Heart right ventricle (tissue), 16 donors: ENCODE measurements around the gene RARRES2. TPM values are rescaled to one million over a fixed set of nuclear protein-coding genes. Genes with fewer than 3 reads are reported as not detected.

ENCODE experiments used
- ATAC-seq, 8 donors: fragments of 200-7000 bp; cut with Tn5 transposase; one replicate each; pipeline ENCODE4 v1.9.1; 2020; ENCODE audit warnings: mild to moderate bottlenecking in 8 of 8, moderate library complexity in 8 of 8, moderate number of reproducible peaks in 1 of 8
- DNase-seq, 2 donors: peaks; one replicate each; pipeline ENCODE4 v3.0.0-alpha.2; 2020
- H3K27ac ChIP-seq, 10 donors: fragments of 200-600 bp; sonication (generic) in 2 of 10; one replicate each; pipeline versions ENCODE4 v1.5.0 to v1.8.0; 2020 to 2022; ENCODE audit warnings: mild to moderate bottlenecking in 3 of 10
- H3K27me3 ChIP-seq, 7 donors: fragments of 200-600 bp; one replicate each; pipeline ENCODE4 v1.8.0; 2021 to 2022; ENCODE audit warnings: mild to moderate bottlenecking in 2 of 7
- H3K36me3 ChIP-seq, 9 donors: fragments of 200-600 bp; sonication (generic) in 1 of 9; one replicate each; pipeline versions ENCODE4 v1.5.0 to v1.8.0; 2020 to 2022; ENCODE audit warnings: mild to moderate bottlenecking in 2 of 9
- H3K4me1 ChIP-seq, 9 donors: fragments of 200-600 bp; sonication (generic) in 1 of 9; one replicate each; pipeline versions ENCODE4 v1.5.0 to v1.8.0; 2020 to 2022; ENCODE audit warnings: mild to moderate bottlenecking in 4 of 9
- H3K4me3 ChIP-seq, 10 donors: fragments of 200-600 bp; sonication (generic) in 2 of 10; one replicate each; pipeline versions ENCODE4 v1.5.0 to v1.8.0; 2020 to 2022; ENCODE audit warnings: mild to moderate bottlenecking in 7 of 10, moderate library complexity in 2 of 10
- H3K9me3 ChIP-seq, 11 donors: fragments of 200-600 bp in 10 of 11; sonication (generic) in 2 of 11; one replicate each; pipeline versions ENCODE4 v1.5.0 to v1.8.0; 2013 to 2022; ENCODE audit warnings: mild to moderate bottlenecking in 2 of 11, control low read depth in 1 of 11, moderate library complexity in 1 of 11
- CTCF ChIP-seq, 9 donors: fragments of 200-600 bp; sonication (generic) in 2 of 9; IDR thresholded peaks; one replicate each; pipeline versions ENCODE4 v1.5.0 to v1.8.0; 2021 to 2022; ENCODE audit warnings: antibody characterized with exemption in 9 of 9, mild to moderate bottlenecking in 5 of 9, moderate library complexity in 1 of 9
- WGBS, 2 donors: extraction: QIAGEN DNeasy Blood & Tissue Kit; methylation state at CpG; one replicate each; pipeline ENCODE4 v1.1.7; 2013; ENCODE audit warnings: inconsistent platforms in 1 of 2; 5-methylcytosine and 5-hydroxymethylcytosine counted together
- intact Hi-C, 10 donors: fragments of 100-400 bp; cut with DNase I; formaldehyde crosslinking; loops; one replicate each; pipeline versions ENCODE4 v1.11.1 to v1.14.2; 2022
- polyA plus RNA-seq, 2 donors: library from polyadenylated mRNA; stranded (reverse); fragments of 200-250 nt; gene quantifications; one replicate each; pipeline ENCODE4 v1.2.3, GENCODE V29; 2013
- total RNA-seq, 10 donors: library from RNA; stranded (reverse); fragmentation: NEBNext Ultra II Directional in 3 of 10; extraction: Animal tissue kit (Norgen Biotek cat#: 25700) in 3 of 10; gene quantifications; one replicate each; pipeline versions ENCODE4 v1.2.1 to v1.2.4, GENCODE V29; 2021 to 2023
- donor health status: Arrhythmogenic right ventricular cardiomyopathy.
- donor health status: ischemic (EF 13 %, LVEDD 7.1; RV severe dilation, severe dysfunction).
- donor health status: healthy with polysubstance abuse.
- donor health status: DM: no; HTN: yes; CAD: no.
- donor health status: DM: no; HTN: no; CAD: no.
- donor health status: ischemic (EF 25% LVEDD 6.9; RV normal size, moderate dysfunction).
- donor health status: ischemic (EF 25% LVEDD 5.7; RV mildly dilated, moderate dysfunction).
- donor health status: healthy.
- donor health status: DM: yes; HTN: yes; CAD: no.
- donor health status: Ischemic cardiomyopathy.
- donor health status: ischemic (EF 35%, LVEDD 5.7; RV mildly dilated, moderate dysfunction).
- donor health status: nonischemic (EF 11% LVEDD 7.7; RV severe dilation, severe dysfunction).
- donor health status: DM: yes; HTN: yes; CAD: no.
- donor health status: PGD.
- donor health status: ischemic (EF 29% LVEDD 5.4; RV normal size, mild dysfunction).
- donor health status: nonischemic (EF 23%, LVEDD 6.1; RV moderate dilation, normal function).

RARRES2 gene
- total and polyA plus RNA-seq, 12 donors, result 6.7 to 33.0 (median 18.4) TPM

DNA sequence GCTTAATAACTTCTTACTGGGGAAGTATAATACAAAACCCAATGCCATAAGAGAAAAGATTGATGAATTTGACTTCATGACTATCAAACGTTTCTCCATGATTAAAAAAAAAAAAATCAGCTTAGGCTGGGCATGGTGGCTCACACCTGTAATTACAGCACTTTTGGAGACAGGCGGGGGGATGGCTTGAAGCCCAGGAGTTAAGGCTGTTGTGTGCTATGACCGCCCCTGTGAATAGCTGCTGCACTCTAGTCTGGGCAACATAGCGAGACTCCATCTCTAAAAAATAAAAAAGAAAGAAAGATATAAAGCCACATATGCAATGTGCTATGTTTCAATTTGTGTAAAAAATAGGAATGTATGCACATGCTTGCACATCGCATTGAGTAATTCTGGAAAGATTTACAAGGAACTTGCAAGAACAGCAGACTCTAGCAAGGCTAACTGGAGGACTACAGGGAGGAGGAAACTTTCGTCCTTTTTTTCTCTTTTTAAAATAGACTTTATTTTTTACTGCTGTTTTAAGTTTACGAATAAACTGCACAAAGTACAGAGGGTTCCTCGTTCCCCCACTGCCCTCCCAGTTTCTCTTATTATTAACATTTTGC lies 10.3 kb upstream of the RARRES2 start:
- 74 to 77% methylated on average over 8 of the region's 8 CpGs for whole genome bisulfite sequencing, 2 donors

DNA sequence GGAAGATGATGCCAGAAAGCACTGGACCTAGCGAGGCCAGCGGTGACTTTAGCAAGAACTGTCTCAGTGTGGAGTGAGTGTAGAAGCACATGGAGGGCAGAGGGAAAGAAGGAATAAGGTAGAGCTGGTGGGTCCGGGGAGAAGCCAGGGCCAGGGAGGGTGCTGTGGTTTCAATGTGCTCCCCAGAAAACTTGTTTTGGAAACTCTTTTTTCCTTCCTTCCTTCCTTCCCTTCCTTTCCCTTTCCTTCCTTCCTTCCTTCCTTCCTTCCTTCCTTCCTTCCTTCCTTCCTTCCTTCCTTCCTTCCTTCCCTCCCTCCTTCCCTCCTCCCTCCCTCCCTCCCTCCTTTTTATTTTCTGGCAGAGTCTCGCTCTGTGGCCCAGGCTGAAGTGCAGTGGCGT lies 5.5 kb upstream of the RARRES2 start:
- Histone ChIP-seq H3K4me1 (peaks cover 0 to 2% (median 0%) of the 10 kb centered on the region in 9 donors), H3K27ac (no peak overlapping the region), H3K9me3 (peaks cover 0 to 16% (median 9%) of the 10 kb centered on the region in 11 donors), H3K36me3 (no peaks in the 10 kb centered on the region), H3K4me3 (no peak overlapping the region), H3K27me3 (peaks cover 0 to 46% (median 10%) of the 10 kb centered on the region in 7 donors)
- no peak for ATAC-seq
- WGBS, 2 donors, result 88 to 92% methylated on average over 5 of the region's 5 CpGs
- TF ChIP-seq CTCF (IDR thresholded peaks at IDR 0.05), result no peak
- DNase-seq, result no peak
- intact Hi-C loops, result no loop called here

More for the DNA sequence above, 10.3 kb upstream of the RARRES2 start:
- no peak for TF ChIP-seq CTCF (IDR thresholded peaks at IDR 0.05)
- DNase-seq (no peak), ATAC-seq (no peak)
- peaks cover 0 to 3% (median 0%) of the 10 kb centered on the region in 9 donors for H3K4me1 ChIP-seq
- no peaks in the 10 kb centered on the region for H3K36me3 ChIP-seq
- no peak overlapping the region for H3K4me3 ChIP-seq
- H3K27me3 ChIP-seq, result peaks cover 0 to 15% (median 0%) of the 10 kb centered on the region in 7 donors
- no peak overlapping the region for H3K27ac ChIP-seq
- no peaks in the 10 kb centered on the region for H3K9me3 ChIP-seq
- intact Hi-C loops, result no loop called here

DNA sequence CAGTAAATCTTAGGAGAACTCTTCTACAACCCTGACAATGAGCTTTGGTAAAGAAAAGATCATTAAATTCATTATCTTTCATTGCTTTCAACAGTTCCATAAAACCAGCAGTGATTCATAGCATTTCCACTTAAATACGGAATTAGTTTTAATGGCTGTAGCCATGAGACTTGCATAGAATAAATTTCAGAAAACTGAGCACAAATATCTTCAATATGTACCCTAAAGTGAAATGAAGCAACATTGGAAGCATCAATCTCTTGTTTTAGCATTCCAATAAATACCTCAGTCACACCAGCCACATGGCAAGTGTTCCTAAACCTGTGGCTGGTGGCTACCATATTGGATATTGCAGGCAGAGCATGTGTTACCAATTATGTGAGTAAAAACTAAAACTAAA lies 3.6 kb upstream of the RARRES2 start:
- no peak for DNase-seq
- Histone ChIP-seq H3K27me3 (peaks cover 0 to 62% (median 28%) of the 10 kb centered on the region in 7 donors), H3K4me3 (no peak overlapping the region), H3K27ac (no peak overlapping the region), H3K9me3 (peaks cover 0 to 16% (median 9%) of the 10 kb centered on the region in 11 donors), H3K36me3 (no peaks in the 10 kb centered on the region), H3K4me1 (peaks cover 0 to 21% (median 13%) of the 10 kb centered on the region in 9 donors)
- no peak for TF ChIP-seq CTCF (IDR thresholded peaks at IDR 0.05)
- ATAC-seq, result no peak
- intact Hi-C loops, result no loop called here
- 85 to 91% methylated on average over 1 of the region's 1 CpG for WGBS, 2 donors

DNA sequence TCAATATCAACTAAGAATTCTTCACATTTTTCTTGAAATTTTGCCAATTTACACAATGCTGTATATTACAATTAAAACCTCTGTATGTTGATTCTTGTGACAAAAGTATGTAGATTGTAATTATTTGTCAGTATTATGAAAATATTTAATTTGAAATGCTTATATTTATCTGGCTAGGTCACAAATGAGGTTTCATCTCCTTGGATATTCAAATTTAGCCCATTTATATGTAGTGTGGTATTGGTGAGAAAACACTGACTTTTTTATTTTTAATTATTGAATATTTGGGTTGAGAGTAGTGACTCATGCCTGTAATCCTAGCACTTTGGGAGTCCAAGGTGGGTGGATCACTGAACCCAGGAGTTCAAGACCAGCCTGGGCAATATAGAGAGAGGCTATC lies 2.9 kb upstream of the RARRES2 start:
- ATAC-seq, result no peak
- Histone ChIP-seq H3K27ac (no peak overlapping the region), H3K4me1 (peaks cover 0 to 28% (median 13%) of the 10 kb centered on the region in 9 donors), H3K9me3 (peaks cover 0 to 16% (median 9%) of the 10 kb centered on the region in 11 donors), H3K27me3 (peaks cover 0 to 59% (median 30%) of the 10 kb centered on the region in 7 donors), H3K4me3 (no peak overlapping the region), H3K36me3 (no peaks in the 10 kb centered on the region)
- TF ChIP-seq CTCF (IDR thresholded peaks at IDR 0.05), result no peak
- intact Hi-C loops, result no loop called here
- no peak for DNase-seq
